ENCODE data around the gene CRACR2B.

CRACR2B gene

DNA sequence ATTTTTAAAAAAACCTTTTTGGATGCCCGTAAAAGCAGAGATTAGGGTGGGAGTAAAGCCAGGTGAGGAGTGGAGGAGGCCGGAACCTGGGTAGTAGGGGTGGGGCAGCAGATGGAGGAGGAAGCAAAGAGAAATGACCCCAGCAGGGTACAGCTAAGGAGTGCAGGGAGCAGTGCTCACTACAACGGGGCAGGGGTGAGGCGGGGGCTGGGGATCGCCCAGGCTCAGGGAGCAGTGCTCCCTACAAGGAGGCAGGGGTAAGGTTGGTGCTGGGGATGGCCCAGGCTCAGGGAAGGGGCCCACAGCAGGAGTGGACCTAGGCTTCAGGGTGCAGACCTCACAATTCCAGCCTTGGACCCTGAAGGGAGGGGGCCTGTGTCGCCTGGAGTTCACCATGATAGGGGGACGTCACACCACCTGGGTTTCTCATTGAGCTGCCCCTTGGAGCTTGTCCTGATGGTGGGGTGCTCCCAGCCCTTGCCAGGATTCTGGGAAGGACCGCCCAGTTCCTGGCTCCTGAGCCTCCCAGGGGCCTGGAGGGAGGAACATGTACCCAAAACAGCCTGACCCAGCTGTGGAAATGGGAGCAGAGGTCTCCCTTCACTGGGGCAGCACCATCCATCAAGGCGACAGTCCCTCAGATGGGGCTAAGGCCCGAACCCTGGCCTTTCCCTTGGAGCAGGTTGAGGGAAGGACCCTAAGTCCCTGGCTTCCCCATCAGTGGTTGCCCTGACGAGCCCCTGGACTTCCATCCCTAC is 11.9 kb upstream of the CRACR2B start:
- Mint-ChIP-seq H3K4me3 (no peak overlapping the region), H3K9me3 (no peaks in the 10 kb centered on the region), H3K27ac (no peak overlapping the region), H3K36me3 (peaks cover 58% of the 10 kb centered on the region), H3K4me1 (peaks cover 29% of the 10 kb centered on the region)
- ATAC-seq = no peak
- no peak for DNase-seq (ENCODE audit: low spot score in 2 of 2)

DNA sequence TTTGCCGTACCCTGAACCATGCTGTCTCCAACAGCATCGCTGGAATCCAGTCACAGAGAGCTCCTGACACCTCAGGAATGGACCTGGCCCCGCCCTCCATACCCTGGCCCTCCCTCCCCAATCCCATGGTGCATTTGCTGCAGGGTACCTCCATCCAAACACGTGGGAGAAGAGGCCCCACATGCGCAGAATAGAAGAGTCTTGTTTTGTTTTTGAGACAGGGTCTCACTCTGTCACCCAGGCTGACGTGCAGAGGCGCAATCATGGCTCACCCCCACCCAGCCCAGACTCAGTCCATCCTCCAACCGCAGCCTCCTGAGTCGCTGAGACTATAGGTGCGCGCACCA is 11.3 kb upstream of the CRACR2B start:
- Mint-ChIP-seq H3K27ac (no peak overlapping the region), H3K36me3 (peaks cover 57% of the 10 kb centered on the region), H3K9me3 (no peaks in the 10 kb centered on the region), H3K4me3 (no peak overlapping the region), H3K4me1 (peaks cover 28% of the 10 kb centered on the region)
- no peak for DNase-seq (ENCODE audit: low spot score in 2 of 2)
- no peak for ATAC-seq

DNA sequence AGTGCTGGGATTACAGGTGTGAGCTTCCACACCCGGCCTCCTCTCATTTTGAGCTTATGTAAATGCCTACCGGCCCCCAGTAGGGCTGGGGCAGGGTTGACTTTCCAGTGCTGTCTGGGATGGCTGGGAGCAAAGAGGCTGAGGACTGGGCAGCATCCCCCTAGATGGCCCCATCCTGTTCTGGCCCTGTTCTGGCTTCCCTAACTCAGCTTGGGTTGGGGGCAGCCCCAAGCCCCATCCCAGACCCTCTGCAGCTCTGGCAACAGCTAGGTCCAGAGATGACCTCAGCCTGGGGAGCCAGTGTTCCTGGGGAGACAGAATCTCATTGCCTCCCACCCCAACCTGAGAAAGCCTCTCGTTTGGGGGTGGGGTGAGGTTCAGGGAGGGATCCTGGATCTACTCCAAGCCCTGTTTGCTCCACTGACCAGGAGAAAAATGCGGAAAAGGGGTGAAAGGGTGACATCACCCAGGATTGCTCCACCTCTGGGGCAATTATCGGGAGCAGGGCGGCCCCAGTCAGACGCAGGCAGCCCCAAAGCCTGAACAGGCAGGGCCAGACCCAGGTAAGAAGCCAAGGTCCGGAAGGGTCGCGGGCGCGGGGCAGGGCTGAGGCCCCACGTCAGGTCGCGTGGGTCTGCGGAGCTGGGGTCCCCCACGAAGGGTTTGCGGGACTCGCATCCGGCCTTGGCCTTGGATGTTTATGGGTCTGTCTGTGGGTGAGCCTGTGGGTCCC is 9.2 kb upstream of the CRACR2B start, which contains the start of gene PNPLA2:
Gene PNPLA2 (plus strand): TSS at position 519 of the 733 bp plus-strand sequence. CDS start 805 bp downstream, outside the sequence.
- Mint-ChIP-seq H3K9me3 (no peaks in the 10 kb centered on the region), H3K4me3 (peak within 1 kb of the TSS; percentile 76), H3K27ac (peak within 1 kb of the TSS; percentile 83), H3K4me1 (peaks cover 13% of the 10 kb centered on the region), H3K36me3 (peaks cover 51% of the 10 kb centered on the region)
- ATAC-seq = no peak
- DNase-seq (ENCODE audit: low spot score in 2 of 2) = no peak

DNA sequence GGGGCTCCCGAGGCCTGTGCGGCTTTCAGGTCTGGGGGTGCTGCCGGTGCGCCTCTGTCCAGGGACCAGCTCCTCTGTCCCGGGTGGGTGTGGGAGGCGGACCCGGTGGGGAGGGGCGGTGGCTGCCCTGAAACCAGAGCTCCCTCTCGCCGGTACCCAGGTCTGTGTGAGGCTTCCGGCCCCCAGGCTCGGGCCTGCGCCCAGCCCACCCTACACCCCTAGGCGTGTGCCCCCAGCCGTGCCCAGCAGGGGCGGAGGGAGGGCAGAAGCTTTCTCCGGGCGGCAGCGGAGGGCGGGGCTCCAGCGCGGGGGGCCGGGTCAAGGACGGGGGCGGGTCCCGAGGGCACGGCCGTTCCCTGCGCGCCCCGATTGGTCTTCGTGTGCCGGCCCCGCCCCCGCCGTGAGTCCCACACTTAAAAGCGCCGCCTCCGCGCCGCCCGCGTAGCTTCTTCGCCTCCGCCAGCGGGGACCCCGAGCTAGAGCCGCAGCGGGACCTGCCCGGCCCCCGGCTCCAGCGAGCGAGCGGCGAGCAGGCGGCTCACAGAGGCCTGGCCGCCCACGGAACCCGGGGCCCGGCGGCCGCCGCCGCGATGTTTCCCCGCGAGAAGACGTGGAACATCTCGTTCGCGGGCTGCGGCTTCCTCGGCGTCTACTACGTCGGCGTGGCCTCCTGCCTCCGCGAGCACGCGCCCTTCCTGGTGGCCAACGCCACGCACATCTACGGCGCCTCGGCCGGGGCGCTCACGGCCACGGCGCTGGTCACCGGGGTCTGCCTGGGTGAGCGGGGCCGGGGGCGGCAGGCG is 8.4 kb upstream of the CRACR2B start:
- ATAC-seq = peak; percentile 81

DNA sequence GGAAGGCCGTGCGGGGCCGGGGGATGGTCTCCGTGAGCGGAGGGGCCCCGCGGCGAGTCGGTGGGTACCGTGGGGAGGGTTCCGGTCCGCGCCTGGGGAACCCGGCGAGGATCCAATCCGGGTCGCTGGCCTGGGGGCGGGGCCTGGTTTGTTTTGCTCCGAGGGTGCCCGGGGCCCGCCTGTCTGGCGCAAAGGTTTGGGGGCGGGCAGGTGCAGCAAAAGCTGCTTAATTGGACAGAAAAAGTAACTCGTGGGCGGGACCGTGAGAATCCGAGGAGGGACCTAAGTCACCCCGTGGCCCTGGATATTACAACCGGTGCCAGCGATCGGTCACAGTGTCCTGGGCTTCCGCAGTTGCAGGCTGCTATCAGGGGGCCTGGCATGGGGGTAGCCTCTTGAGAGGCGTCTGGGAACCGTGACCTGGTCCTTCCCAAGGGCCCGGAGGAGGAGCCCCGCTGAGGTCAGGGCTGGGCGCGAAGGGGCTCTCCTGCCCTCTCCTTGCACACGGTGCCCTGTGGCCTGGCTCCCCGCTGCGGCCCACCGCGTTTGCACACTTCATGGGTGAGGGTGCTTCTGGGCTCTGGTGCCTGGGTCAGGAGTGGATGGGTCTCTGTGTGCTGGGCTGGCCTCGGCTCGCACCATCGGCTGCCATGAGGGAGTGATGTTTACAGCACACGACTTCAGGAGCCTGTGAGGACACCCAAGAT is 7.6 kb upstream of the CRACR2B start:
- Mint-ChIP-seq H3K27ac (peak overlapping the region; percentile 83), H3K4me3 (peak overlapping the region; percentile 76), H3K36me3 (peaks cover 44% of the 10 kb centered on the region), H3K9me3 (no peaks in the 10 kb centered on the region), H3K4me1 (peaks cover 15% of the 10 kb centered on the region)
- DNase-seq (ENCODE audit: low spot score in 2 of 2) (peak; percentile 76 to 94), ATAC-seq (peak; percentile 81)

More for the DNA sequence above, 8.4 kb upstream of the CRACR2B start:
- DNase-seq (ENCODE audit: low spot score in 2 of 2) = peak; percentile 94 to 95
- Mint-ChIP-seq H3K4me1 (peaks cover 13% of the 10 kb centered on the region), H3K4me3 (peak overlapping the region; percentile 76), H3K27ac (peak overlapping the region; percentile 83), H3K36me3 (peaks cover 44% of the 10 kb centered on the region), H3K9me3 (no peaks in the 10 kb centered on the region)

DNA sequence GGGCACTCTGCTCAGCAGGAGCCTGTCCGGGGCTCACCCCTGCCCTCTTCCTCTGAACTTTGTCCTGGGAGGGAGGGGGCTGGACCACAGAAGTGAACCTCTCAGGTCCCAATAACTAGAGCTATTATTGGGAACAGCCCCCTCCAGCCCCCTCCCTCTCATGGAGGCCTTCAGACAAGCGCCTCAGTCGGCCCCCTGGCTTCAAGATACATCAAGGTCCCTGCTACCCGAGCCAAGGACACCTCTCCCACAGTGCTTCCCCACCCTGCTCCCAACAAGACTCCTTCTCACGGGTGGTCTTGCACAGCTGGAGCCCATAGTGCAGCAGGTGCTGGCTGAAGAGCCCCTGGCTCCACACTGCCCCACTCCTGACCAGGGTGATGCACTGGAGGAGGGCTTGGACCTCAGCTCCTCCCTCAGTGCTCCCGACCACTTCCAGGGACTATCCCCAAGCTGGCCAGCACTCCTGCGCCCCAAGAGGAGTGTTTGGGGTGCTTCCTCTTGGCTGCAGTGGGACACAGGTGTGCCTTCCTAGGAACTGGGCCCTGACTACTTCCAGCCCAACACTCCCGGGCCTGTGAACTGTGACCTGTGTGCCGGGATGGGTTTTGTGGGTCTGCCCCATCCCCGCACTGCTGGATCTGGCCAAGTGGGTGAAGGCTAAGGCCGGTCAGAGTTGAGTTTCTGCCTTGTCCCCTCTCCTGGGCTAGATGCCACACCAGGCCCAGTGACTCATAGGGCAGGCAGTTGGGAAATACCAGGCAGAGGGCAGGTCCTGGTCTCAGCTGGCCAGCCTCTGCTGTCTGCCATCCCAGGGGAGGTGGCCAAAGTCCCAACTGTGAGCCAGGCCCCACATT is 6.8 kb upstream of the CRACR2B start:
- no peak for DNase-seq (ENCODE audit: low spot score in 2 of 2)
- H3K27ac Mint-ChIP-seq = peak overlapping the region; percentile 83
- peaks cover 17% of the 10 kb centered on the region for H3K4me1 Mint-ChIP-seq
- peak overlapping the region; percentile 76 for H3K4me3 Mint-ChIP-seq
- no peaks in the 10 kb centered on the region for H3K9me3 Mint-ChIP-seq
- H3K36me3 Mint-ChIP-seq = peaks cover 43% of the 10 kb centered on the region
- ATAC-seq = no peak

DNA sequence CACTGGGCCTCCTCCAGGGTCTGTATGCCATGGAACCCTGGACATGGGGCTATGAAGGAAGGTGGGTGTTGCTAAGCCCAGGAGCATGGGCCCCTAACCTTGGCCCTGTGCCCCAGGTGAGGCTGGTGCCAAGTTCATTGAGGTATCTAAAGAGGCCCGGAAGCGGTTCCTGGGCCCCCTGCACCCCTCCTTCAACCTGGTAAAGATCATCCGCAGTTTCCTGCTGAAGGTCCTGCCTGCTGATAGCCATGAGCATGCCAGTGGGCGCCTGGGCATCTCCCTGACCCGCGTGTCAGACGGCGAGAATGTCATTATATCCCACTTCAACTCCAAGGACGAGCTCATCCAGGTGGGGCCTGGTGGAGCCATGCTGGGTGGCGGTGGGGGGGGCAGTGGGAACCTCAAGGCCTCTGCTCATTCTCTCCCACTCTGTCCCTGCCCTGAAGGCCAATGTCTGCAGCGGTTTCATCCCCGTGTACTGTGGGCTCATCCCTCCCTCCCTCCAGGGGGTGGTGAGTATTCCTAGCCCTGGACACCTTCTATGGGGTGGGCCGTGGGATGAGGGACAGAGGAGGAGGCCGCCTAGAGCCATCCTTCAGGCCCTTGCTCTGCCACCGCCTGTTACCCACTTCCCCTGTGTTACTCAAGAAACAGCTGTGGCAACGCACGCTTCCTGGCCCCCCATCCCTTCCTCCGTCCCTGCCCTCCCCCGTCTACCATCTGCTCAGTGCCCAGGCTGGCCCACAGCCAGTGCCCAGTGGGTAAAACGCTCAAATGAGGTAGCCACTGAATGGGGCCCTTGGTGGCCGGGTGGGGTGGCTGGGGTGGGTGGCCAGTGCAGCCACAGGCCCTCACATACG is 6.0 kb upstream of the CRACR2B start:
- H3K4me1 Mint-ChIP-seq = peaks cover 17% of the 10 kb centered on the region
- no peaks in the 10 kb centered on the region for H3K9me3 Mint-ChIP-seq
- H3K36me3 Mint-ChIP-seq = peaks cover 43% of the 10 kb centered on the region
- peak overlapping the region; percentile 17 for H3K27ac Mint-ChIP-seq
- DNase-seq (ENCODE audit: low spot score in 2 of 2) (no peak), ATAC-seq (no peak)
- peak overlapping the region; percentile 76 for H3K4me3 Mint-ChIP-seq

DNA sequence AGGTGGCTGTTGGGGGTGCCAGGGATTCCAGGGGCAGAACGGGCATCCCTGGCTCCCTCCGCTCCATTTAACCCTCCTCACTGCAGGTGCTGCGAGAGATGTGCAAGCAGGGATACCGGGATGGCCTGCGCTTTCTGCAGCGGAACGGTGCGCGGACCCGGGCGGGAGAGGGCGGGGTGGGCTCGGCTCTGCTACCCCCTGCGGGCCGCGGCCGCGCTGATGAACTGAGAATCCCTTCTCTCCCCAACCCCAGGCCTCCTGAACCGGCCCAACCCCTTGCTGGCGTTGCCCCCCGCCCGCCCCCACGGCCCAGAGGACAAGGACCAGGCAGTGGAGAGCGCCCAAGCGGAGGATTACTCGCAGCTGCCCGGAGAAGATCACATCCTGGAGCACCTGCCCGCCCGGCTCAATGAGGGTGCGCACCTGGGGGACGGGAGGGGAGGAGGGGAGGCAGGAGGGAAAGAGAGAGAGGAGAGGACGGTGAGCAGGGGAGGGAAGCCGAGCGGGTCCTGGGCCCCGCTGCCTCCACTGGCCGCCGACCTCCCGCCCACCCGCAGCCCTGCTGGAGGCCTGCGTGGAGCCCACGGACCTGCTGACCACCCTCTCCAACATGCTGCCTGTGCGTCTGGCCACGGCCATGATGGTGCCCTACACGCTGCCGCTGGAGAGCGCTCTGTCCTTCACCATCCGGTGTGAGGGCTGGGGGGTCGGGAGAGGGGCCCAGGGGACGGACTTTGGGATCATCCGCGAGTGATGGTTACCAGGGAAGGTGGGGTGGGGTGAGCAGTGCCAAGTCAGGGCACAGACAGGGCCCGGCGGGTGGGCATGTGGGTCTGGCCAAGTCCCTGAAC is 4.1 kb upstream of the CRACR2B start:
- Mint-ChIP-seq H3K36me3 (peaks cover 43% of the 10 kb centered on the region), H3K9me3 (no peaks in the 10 kb centered on the region), H3K4me1 (peaks cover 25% of the 10 kb centered on the region), H3K4me3 (no peak overlapping the region), H3K27ac (no peak overlapping the region)
- DNase-seq (ENCODE audit: low spot score in 2 of 2) = no peak
- no peak for ATAC-seq

DNA sequence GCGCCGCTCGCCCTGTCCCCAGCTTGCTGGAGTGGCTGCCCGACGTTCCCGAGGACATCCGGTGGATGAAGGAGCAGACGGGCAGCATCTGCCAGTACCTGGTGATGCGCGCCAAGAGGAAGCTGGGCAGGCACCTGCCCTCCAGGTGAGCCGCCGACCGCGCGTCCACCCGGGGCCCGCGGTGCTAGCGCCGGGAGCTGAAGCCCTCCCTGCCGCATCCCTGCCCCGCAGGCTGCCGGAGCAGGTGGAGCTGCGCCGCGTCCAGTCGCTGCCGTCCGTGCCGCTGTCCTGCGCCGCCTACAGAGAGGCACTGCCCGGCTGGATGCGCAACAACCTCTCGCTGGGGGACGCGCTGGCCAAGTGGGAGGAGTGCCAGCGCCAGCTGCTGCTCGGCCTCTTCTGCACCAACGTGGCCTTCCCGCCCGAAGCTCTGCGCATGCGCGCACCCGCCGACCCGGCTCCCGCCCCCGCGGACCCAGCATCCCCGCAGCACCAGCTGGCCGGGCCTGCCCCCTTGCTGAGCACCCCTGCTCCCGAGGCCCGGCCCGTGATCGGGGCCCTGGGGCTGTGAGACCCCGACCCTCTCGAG is 3.3 kb upstream of the CRACR2B start:
- DNase-seq (ENCODE audit: low spot score in 2 of 2) = no peak
- no peak overlapping the region for H3K4me3 Mint-ChIP-seq
- peaks cover 43% of the 10 kb centered on the region for H3K36me3 Mint-ChIP-seq
- no peaks in the 10 kb centered on the region for H3K9me3 Mint-ChIP-seq
- no peak for ATAC-seq
- no peak overlapping the region for H3K27ac Mint-ChIP-seq
- H3K4me1 Mint-ChIP-seq = peaks cover 23% of the 10 kb centered on the region

DNA sequence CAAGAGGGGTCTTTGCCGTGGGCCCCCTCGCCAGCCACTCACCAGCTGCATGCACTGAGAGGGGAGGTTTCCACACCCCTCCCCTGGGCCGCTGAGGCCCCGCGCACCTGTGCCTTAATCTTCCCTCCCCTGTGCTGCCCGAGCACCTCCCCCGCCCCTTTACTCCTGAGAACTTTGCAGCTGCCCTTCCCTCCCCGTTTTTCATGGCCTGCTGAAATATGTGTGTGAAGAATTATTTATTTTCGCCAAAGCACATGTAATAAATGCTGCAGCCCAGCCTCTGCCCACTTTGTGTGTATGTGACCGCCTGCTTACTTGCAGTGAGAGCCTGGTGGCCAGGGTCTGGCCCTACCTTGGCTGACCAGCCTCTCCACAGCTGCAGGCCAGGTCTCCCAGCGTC is 2.8 kb upstream of the CRACR2B start:
- Mint-ChIP-seq H3K4me1 (peaks cover 23% of the 10 kb centered on the region), H3K36me3 (peaks cover 40% of the 10 kb centered on the region), H3K4me3 (no peak overlapping the region), H3K9me3 (no peaks in the 10 kb centered on the region), H3K27ac (no peak overlapping the region)
- no peak for DNase-seq (ENCODE audit: low spot score in 2 of 2)
- no peak for ATAC-seq

DNA sequence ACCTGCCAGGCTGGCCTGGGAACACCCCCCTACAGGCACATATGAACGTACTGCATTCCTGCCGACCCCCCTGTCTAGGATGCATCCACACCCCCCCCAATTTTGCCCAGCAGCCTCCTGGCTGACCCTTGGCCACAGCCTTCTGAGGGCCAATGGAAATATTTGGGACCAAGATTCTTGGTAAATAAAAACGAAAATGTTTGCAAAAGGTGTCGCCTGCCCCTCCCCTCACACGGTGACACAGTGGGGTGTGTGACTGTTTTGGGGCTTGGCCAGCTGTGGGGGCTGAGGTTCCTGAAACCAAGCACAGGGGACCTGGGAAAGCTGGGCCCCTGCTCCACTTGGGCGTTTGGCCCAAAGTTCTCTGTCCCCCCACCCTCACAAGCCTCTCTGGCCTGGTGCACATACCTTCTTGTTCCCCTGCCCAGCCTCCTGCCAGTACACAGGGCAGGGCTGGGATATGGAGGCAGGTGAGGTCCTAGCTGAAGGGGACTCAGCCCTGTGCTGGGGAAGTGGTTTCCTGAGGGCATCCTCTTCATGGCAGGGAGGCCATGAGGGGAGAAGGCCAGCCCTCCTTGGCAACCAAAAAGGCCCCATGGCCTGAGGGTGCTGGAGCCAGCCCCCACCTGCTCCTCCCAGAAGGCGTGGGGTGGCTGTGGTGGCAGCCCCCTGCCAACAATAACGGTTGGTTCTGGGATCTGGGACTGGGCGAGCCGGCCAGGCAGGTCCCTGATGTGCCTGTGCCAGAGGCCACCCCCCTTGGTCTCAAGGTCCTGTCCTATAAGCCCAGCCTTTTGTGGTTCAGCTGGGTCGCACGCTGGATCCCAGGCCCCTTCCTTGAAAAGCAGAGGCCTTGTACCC is 2.1 kb upstream of the CRACR2B start:
- Mint-ChIP-seq H3K4me3 (no peak overlapping the region), H3K36me3 (peaks cover 36% of the 10 kb centered on the region), H3K9me3 (no peaks in the 10 kb centered on the region), H3K27ac (no peak overlapping the region), H3K4me1 (peaks cover 23% of the 10 kb centered on the region)
- DNase-seq (ENCODE audit: low spot score in 2 of 2) (no peak), ATAC-seq (no peak)

DNA sequence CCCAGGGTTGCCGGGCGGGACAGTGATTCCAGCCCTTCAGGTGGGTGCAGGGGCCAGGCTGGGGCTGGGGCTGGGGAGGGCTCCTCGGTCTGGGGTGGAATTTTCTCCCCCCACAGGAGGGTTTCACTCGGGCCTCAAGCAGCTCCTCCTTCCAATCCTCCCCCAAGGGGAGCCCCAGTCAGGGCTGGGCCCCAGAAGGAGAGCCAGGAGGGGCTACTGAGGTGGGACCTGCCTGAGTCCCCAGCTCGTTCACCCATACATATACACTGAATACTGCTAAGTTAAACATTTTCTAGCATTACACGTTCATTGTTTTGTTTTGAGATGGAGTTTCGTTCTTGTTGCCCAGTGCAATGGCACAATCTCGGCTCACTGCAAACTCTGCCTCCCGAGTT is 1.5 kb upstream of the CRACR2B start:
- peaks cover 16% of the 10 kb centered on the region for H3K4me1 Mint-ChIP-seq
- DNase-seq (ENCODE audit: low spot score in 2 of 2) (no peak), ATAC-seq (no peak)
- peaks cover 30% of the 10 kb centered on the region for H3K36me3 Mint-ChIP-seq
- H3K27ac Mint-ChIP-seq = no peak overlapping the region
- peak overlapping the region; percentile 70 for H3K4me3 Mint-ChIP-seq
- no peaks in the 10 kb centered on the region for H3K9me3 Mint-ChIP-seq
